NT2/D1 (cell line): Measurements from ENCODE around the gene SAMD7.

Source experiments
- YY1 ChIP-seq: IDR thresholded peaks from 2 replicates; pipeline ENCODE4 v1.6.1; 2011; ENCODE audit not compliant: insufficient read length, insufficient read depth
- ZNF274 ChIP-seq: IDR thresholded peaks from 2 replicates; pipeline ENCODE4 v1.6.1; 2011; ENCODE audit warnings: mild to moderate bottlenecking, low read depth, low read length

GRCh38 chr3:169953462-169954141, 42.2 kb downstream of the SAMD7 start:
- TF ChIP-seq YY1 (no peak), ZNF274 (no peak)
